HG02588 (cell line): ENCODE measurements around the gene IFNL1.
"Not testable (repeated sequence)": the region's sequence is repeated elsewhere in the genome, so short reads cannot be mapped to it uniquely, and the experiment has no call there.

Experiments
- ATAC-seq: cut with Tn5 transposase; IDR thresholded peaks from one replicate; pipeline ENCODE4 v1.9.1; 2021; ENCODE audit warnings: mild to moderate bottlenecking, moderate library complexity; ENCODE audit not compliant: unreplicated experiment

IFNL1 gene

GRCh38 chr19:39269369-39269768 lies 26.8 kb upstream of the IFNL1 start:
- not testable (repeated sequence) for ATAC-seq

- no peak for ATAC-seq
Measured at GRCh38 chr19:39270036-39270871, 26.0 kb upstream of the IFNL1 start.

GRCh38 chr19:39273859-39274258 lies 22.3 kb upstream of the IFNL1 start:
- not testable (repeated sequence) for ATAC-seq

GRCh38 chr19:39275578-39275977 lies 20.6 kb upstream of the IFNL1 start:
- ATAC-seq: no peak

GRCh38 chr19:39276740-39277139 lies 19.5 kb upstream of the IFNL1 start:
- no peak for ATAC-seq

GRCh38 chr19:39277598-39277997 lies 18.6 kb upstream of the IFNL1 start:
- no peak for ATAC-seq

GRCh38 chr19:39282021-39282420 lies 14.2 kb upstream of the IFNL1 start:
- no peak for ATAC-seq

GRCh38 chr19:39284032-39284431 lies 12.2 kb upstream of the IFNL1 start:
- no peak for ATAC-seq

GRCh38 chr19:39293394-39293793 lies 2.8 kb upstream of the IFNL1 start:
- no peak for ATAC-seq

- ATAC-seq: no peak
Measured at GRCh38 chr19:39296906-39297305, 699 bp downstream of the IFNL1 start.

GRCh38 chr19:39297931-39298634 lies 1.9 kb downstream of the IFNL1 start:
- ATAC-seq: no peak

GRCh38 chr19:39299404-39299803 lies 3.2 kb downstream of the IFNL1 start:
- no peak for ATAC-seq

GRCh38 chr19:39299832-39300231 lies 3.6 kb downstream of the IFNL1 start:
- no peak for ATAC-seq

GRCh38 chr19:39301021-39301420 lies 4.8 kb downstream of the IFNL1 start:
- ATAC-seq: no peak

- ATAC-seq: no peak
Measured at GRCh38 chr19:39301562-39301961, 5.4 kb downstream of the IFNL1 start.

GRCh38 chr19:39303373-39304184 lies 7.4 kb downstream of the IFNL1 start:
- no peak for ATAC-seq

GRCh38 chr19:39304185-39304513 lies 7.9 kb downstream of the IFNL1 start:
- ATAC-seq: no peak

- no peak for ATAC-seq
Measured at GRCh38 chr19:39304701-39305571, 8.7 kb downstream of the IFNL1 start.

GRCh38 chr19:39306075-39306474 lies 9.9 kb downstream of the IFNL1 start:
- no peak for ATAC-seq

- no peak for ATAC-seq
Measured at GRCh38 chr19:39307046-39307821, 11.0 kb downstream of the IFNL1 start.
